Muscle of leg (tissue), 11 donors: ENCODE data around the gene B9D2. TPM values are rescaled to one million over a fixed set of nuclear protein-coding genes. Genes with fewer than 3 reads are reported as not detected.
A peak's percentile ranks its signal among the peaks of the same experiment; 100 is the strongest.

ENCODE experiments used
- DNase-seq: peaks from one replicate; pipeline ENCODE4 v3.0.0; 2013
- H3K27ac ChIP-seq: one replicate; pipeline ENCODE4 v1.5.1; 2013; ENCODE audit warnings: mild to moderate bottlenecking, low read length, control low read depth
- H3K27me3 ChIP-seq: one replicate; pipeline ENCODE4 v1.6.1; 2013; ENCODE audit warnings: low read length; ENCODE audit not compliant: control insufficient read depth, insufficient read depth
- H3K36me3 ChIP-seq: one replicate; pipeline ENCODE4 v1.6.1; 2013; ENCODE audit warnings: low read length; ENCODE audit not compliant: control insufficient read depth, insufficient read depth
- H3K4me1 ChIP-seq: one replicate; pipeline ENCODE4 v1.6.1; 2013; ENCODE audit warnings: low read length; ENCODE audit not compliant: control insufficient read depth, insufficient read depth
- H3K4me3 ChIP-seq: one replicate; pipeline ENCODE4 v1.5.1; 2013; ENCODE audit warnings: low read length, control low read depth
- H3K9me3 ChIP-seq: replicated peaks from 2 replicates; pipeline ENCODE4 v1.6.1; 2013; ENCODE audit warnings: low read depth, low read length; ENCODE audit not compliant: control insufficient read depth
- WGBS: methylation state at CpG from one replicate; pipeline ENCODE4 v1.1.5; 2013; ENCODE audit warnings: missing lambda C conversion rate; ENCODE audit not compliant: insufficient coverage; 5-methylcytosine and 5-hydroxymethylcytosine counted together
- polyA plus RNA-seq, 8 donors: library from polyadenylated mRNA; unstranded; fragments of 120-200 nt; gene quantifications; one replicate each; pipeline versions ENCODE4 v1.2.1 to v1.2.3, GENCODE V29; 2013; ENCODE audit warnings: inconsistent platforms in 1 of 8, low replicate concordance in 1 of 8; ENCODE audit not compliant: insufficient read length in 8 of 8, insufficient read depth in 1 of 8
- total RNA-seq: library from RNA; stranded (reverse); fragments of 120-200 nt; gene quantifications from one replicate; pipeline ENCODE4 v1.2.4, GENCODE V29; 2013

The B9D2 gene
- total and polyA plus RNA-seq, 9 donors: 1.7 to 4.6 (median 2.4) TPM

DNA sequence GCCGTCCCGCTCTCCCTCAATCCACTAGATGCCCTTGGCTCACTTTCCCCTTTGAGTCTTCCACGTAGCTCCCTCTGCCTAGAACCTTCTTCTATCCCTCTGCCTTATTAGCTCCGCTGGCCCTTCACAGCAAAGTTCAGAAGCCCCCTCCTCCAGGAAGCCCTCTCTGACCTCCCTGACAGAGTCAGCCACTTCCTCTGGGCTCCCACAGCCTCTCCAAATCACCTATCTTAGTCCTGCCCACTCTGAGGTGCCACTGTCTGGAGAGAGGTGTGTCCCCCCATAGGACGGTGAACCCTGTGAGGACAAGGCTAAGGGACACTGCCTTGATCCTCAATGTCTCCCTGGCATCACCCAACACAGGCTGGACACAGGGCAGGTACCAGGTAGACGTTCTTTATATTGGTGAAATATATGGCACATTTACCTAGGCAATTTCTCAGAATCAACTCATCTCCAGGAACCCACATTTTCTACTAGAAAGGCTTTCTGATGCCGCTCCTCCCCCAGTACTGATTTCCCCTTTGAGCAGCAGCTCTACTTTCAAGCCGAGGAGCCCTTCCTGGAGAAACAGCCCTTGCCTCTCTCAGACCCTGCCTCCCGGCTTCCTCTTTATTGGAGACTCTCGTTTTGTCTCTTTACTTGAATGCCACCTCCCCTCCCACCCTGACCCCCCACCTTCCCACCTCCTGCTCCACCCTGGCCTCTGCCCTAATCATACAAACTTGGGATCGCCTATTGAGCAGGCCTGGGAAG, 6.8 kb downstream of the B9D2 start:
- 82% methylated on average over 5 of the region's 11 CpGs for WGBS

DNA sequence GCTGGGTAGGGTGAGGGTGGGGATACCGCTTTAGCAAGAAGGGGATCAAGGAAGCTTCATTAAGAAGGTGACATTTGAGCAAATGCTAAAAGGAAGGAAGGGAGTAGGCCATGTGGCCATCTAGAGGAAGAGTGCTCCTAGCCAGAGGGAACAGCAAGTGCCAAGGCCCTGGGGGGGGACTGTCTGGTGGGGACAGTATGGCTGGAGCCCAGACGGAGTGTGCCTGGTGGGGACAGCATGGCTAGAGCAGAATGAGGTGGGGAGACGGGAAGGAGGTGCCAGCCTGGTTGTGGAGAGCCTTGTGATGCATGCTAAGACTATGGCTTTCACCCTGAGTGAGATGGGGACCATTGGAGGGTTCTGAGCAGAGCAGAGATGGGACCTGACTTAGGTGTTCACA, 8.1 kb downstream of the B9D2 start:
- WGBS: 59% methylated on average over 3 of the region's 3 CpGs
- Histone ChIP-seq H3K4me1 (peaks cover 42% of the 10 kb centered on the region), H3K9me3 (no peaks in the 10 kb centered on the region), H3K27ac (no peak overlapping the region), H3K27me3 (peaks cover 31% of the 10 kb centered on the region), H3K4me3 (no peak overlapping the region), H3K36me3 (no peaks in the 10 kb centered on the region)
- no peak for DNase-seq

More for the DNA sequence above, 6.8 kb downstream of the B9D2 start:
- Histone ChIP-seq H3K27me3 (peaks cover 17% of the 10 kb centered on the region), H3K9me3 (no peaks in the 10 kb centered on the region), H3K4me1 (peaks cover 28% of the 10 kb centered on the region), H3K4me3 (no peak overlapping the region), H3K27ac (no peak overlapping the region), H3K36me3 (no peaks in the 10 kb centered on the region)
- DNase-seq: no peak

DNA sequence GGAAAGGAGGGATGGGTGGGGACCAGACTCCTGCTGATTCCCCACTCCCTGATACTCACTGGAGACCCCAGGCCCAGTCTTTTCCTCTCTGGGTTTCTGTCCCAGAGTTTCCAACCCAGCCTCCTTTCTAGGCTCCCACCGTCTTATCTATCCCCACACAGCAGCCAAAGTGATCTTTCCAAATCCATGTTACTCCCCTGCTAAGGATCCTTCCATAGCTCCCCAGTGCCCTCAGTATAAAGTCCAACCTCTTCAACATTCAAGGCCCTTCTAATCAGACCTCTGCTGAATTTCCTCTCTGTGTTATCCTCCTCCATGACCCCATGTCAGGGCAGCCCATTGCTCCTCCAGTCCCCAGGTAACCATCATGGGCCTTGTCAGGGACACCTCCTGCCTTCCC, 8.9 kb downstream of the B9D2 start:
- Histone ChIP-seq H3K27ac (no peak overlapping the region), H3K27me3 (peaks cover 38% of the 10 kb centered on the region), H3K9me3 (no peaks in the 10 kb centered on the region), H3K4me3 (no peak overlapping the region), H3K36me3 (no peaks in the 10 kb centered on the region), H3K4me1 (peaks cover 45% of the 10 kb centered on the region)
- 58% methylated on average over 1 of the region's 1 CpG for WGBS
- no peak for DNase-seq

DNA sequence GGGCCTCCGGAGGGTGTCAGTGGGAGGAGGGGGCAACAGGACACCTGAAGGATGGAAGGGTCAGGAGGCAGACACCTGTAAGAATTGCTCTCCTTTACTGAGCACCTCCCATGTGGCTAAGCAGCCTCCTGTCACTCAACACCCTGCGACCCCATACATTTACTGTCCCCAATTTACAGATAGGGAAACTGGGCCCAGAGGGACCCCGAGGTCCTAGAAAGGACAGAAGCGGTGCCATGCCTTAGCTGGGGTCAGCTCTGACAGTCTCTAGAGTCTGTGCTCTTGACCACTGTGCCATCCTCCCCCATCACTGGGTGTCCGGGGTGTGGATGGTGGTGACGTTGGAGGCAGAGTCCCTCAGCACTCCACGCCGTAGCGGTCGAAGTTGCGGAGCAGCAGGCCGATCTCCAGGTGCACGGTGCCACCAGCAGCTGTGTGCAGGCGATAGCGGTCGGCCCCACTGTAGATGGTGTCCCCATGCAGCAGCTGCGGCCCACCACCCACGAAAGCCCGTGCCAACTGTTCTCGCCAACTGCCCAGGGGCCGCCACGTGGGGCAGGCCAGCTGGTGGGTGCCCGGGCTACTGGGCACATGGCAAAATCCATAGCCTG, 9.5 kb downstream of the B9D2 start:
- WGBS: 86% methylated on average over 15 of the region's 23 CpGs
- H3K27me3 ChIP-seq: peaks cover 43% of the 10 kb centered on the region
- no peak overlapping the region for H3K27ac ChIP-seq
- peaks cover 45% of the 10 kb centered on the region for H3K4me1 ChIP-seq
- no peak for DNase-seq
- H3K4me3 ChIP-seq: peak overlapping the region; percentile 59
- H3K9me3 ChIP-seq: no peaks in the 10 kb centered on the region
- H3K36me3 ChIP-seq: no peaks in the 10 kb centered on the region

DNA sequence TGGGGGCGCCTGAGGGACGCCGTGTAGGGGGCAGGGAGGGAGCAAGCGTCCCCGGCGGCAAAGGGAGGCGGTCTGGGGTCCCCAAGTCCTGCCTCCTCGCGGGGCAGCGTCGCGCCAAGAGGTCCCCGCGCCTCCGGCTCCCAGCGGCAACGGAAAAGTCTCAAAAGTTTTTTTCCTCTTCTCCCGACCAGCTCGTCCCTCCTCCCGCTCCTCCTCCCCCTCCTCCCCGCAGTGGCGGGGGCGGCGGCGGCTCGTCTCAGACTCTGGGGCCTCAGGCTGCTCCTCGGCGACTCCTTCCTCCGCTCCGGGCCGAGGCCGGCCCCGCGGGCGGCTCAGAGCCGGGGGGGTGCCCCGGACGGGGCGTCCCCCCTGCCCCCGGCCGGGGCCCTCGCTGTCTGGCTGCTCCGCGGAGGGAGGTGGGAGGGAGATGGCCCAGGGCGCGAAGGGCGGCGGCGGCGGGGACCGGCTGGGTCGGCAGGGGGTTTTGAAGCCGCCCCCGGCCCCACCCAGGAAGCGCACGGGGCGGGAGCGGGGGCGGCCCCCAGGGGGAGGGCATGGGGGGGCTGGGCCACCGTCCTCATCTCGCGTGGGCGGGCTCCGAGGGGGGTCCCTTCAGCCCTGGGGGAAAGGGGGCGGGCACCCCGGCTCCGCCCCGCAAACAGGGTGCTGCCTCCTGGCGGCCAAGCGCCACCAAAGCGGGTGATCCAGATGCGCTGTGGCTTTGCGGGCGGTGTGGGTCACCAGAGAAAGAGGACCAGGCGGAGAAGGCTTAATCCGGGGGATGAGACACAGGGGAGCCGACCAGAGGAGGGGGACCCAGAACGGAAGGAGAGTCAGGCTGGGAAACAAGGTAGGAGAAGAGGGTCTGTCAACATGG, 10.2 kb downstream of the B9D2 start, which contains the start of gene TGFB1:
Gene TGFB1 (minus strand): TSS at position 457 of the 877 bp plus-strand sequence. CDS start 878 bp downstream, outside the sequence.
- Histone ChIP-seq H3K36me3 (no peaks in the 10 kb centered on the region), H3K27ac (no peak within 1 kb of the TSS), H3K4me1 (peaks cover 45% of the 10 kb centered on the region), H3K27me3 (peaks cover 50% of the 10 kb centered on the region), H3K9me3 (no peaks in the 10 kb centered on the region), H3K4me3 (peak within 1 kb of the TSS; percentile 59)
- peak; percentile 88 for DNase-seq
- WGBS: 0% methylated on average over 48 of the region's 78 CpGs

DNA sequence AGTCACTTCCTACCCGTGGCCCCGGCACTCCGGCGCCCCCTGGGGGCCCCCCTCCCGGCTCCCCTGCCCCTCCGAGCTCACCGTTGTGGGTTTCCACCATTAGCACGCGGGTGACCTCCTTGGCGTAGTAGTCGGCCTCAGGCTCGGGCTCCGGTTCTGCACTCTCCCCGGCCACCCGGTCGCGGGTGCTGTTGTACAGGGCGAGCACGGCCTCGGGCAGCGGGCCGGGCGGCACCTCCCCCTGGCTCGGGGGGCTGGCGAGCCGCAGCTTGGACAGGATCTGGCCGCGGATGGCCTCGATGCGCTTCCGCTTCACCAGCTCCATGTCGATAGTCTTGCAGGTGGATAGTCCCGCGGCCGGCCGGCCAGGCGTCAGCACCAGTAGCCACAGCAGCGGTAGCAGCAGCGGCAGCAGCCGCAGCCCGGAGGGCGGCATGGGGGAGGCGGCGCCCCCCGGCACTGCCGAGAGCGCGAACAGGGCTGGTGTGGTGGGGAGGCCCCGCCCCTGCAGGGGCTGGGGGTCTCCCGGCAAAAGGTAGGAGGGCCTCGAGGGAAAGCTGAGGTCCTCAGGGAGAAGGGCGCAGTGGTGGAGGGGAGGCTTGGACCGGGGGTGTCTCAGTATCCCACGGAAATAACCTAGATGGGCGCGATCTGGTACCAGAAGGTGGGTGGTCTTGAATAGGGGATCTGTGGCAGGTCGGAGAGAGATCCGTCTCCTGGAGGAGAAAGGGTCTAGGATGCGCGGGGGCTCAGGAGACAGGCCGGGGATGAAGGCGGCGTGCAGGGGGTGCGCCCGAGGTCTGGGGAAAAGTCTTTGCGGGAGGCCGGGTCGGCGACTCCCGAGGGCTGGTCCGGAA, 11.1 kb downstream of the B9D2 start:
- WGBS: under 1% methylated on average over 69 of the region's 71 CpGs
- Histone ChIP-seq H3K4me3 (peak overlapping the region; percentile 59), H3K36me3 (no peaks in the 10 kb centered on the region), H3K4me1 (peaks cover 45% of the 10 kb centered on the region), H3K27ac (no peak overlapping the region), H3K9me3 (no peaks in the 10 kb centered on the region), H3K27me3 (peaks cover 50% of the 10 kb centered on the region)
- peak; percentile 58 for DNase-seq

DNA sequence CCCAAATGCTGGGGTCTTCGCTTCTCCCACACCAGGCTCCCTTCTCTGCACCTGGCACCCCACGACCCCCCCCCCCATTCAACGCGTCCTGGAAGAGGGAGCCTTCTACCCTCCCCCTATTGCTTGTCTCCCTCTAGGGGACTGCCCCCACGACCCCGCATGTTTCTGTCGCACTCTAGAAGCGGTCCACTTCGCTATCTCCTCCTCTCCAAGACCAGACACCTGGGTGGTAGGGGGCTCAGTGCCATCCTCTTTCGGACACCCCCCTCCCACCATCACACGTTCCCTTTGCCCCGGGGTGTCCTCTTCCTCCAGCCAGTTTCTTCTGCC, 11.7 kb downstream of the B9D2 start:
- no peak for DNase-seq
- Histone ChIP-seq H3K27me3 (peaks cover 50% of the 10 kb centered on the region), H3K36me3 (no peaks in the 10 kb centered on the region), H3K4me1 (peaks cover 45% of the 10 kb centered on the region), H3K27ac (no peak overlapping the region), H3K4me3 (peak overlapping the region; percentile 59), H3K9me3 (no peaks in the 10 kb centered on the region)
- WGBS: 0% methylated on average over 8 of the region's 12 CpGs

DNA sequence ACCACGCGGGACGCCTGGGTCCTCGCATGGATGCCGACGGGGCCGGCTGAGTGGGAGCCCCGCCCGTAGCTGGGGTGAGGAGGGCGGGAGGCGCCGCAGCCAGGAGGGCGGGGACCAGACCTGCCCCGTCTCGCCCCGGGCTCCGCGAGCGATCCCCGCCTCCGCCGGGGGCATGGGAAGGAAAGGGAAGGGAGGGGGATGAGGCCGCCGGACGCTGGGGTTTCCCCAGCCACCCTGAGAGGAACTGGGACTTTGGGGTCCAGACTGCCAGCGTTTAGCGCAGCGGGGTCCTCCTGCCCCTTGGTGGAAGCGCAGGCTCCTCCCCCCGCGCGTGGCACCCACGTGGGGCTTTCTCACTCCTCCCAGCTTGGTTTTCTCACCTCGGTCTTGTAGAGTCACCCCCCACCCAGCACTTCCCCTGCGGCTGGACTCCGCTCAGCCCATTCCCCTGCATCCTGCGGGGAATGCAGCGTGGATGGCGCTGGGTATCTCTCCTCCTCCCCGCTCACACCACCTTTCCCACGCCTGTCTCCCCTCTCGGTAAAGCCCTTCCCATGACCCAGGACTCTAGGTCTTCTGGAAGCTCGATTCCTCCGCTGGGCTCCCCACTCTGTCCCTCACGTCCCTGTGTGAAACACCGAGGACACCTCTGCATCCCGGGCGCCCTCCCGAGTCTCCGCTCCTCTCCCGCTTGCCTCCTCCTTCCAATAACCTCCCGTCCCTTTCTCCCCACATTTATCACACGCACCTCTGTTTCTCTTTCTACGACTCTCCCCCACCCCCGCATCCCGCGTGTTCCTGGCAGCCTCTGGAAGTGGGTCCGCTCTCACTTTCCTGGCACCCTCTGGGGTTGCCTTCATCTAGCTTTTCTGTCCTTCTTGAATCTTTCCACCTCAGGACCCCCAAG, 12.4 kb downstream of the B9D2 start:
- WGBS: under 1% methylated on average over 49 of the region's 58 CpGs
- no peaks in the 10 kb centered on the region for H3K9me3 ChIP-seq
- peaks cover 41% of the 10 kb centered on the region for H3K4me1 ChIP-seq
- H3K4me3 ChIP-seq: peak overlapping the region; percentile 59
- no peaks in the 10 kb centered on the region for H3K36me3 ChIP-seq
- peaks cover 50% of the 10 kb centered on the region for H3K27me3 ChIP-seq
- peak; percentile 63 for DNase-seq
- H3K27ac ChIP-seq: peak overlapping the region; percentile 29
